ENCODE results near the gene SCD5.

GRCh38 chr4:82746705-82747574, 51.7 kb downstream of the SCD5 start:
- TF ChIP-seq TAF1 (IDR thresholded peaks at IDR 0.05; ENCODE audit: borderline replicate concordance, insufficient read depth, low read length) (no peak), POLR2AphosphoS5 (IDR thresholded peaks at IDR 0.05; ENCODE audit: low read depth, low read length) (no peak), REST (IDR thresholded peaks at IDR 0.05; ENCODE audit: insufficient read depth in 1 of 2, low read depth in 2 of 2, low read length in 2 of 2) (no peak), SIN3A (IDR thresholded peaks at IDR 0.05; ENCODE audit: borderline replicate concordance, insufficient read depth, low read length) (no peak), FOXP2 (optimal IDR thresholded peaks at IDR 0.05; ENCODE audit: borderline replicate concordance, extremely low read depth, extremely low read length, insufficient read depth) (no peak)

All from PFSK-1 (cell line).